HG03520 (cell line): ENCODE results near the gene TMEM163.
"Not testable (repeated sequence)": the region's sequence is repeated elsewhere in the genome, so short reads cannot be mapped to it uniquely, and the experiment has no call there.

ENCODE experiments used
- ATAC-seq: cut with Tn5 transposase; IDR thresholded peaks from one replicate; pipeline ENCODE4 v1.9.1; 2021; ENCODE audit warnings: mild to moderate bottlenecking, moderate library complexity; ENCODE audit not compliant: unreplicated experiment

The TMEM163 gene

DNA sequence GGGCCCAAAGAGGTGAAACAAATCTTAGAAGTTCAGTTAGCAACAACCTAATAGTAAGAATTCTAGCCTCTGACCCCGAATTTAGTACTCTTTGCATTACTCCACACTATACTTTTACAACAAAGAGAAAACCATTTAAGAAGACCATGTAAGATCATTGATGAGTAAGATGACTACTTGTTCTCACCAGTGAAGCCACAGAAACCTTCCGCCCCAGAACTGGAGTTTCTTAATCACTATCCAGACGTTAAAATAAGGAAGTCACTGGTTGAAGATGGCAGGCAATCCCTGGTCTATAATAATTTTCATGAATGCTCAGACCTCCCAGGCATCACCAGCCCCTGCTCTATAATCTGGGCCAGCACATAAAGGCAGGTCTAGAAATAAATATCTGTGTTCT lies 95.0 kb downstream of the TMEM163 start:
- peak; percentile 94 for ATAC-seq

DNA sequence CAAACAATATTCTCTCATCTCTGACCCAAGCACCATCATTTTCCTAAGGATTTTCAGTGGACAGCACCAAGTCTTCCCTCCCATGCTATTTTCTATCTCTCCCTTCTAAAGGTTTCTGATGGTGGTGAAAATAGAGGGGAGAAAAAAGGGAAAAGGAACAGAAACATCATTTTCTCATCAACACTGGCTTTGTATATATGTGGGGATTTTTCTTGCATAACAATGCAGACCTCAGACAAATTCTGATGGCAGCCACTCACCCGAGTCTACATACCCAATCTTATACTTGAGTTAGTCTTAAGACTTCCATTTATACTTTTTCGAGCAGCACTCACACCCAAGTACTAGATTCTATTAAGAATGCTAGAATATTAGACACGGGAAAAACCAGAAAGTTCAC lies 95.8 kb downstream of the TMEM163 start:
- ATAC-seq, result no peak

GRCh38 chr2:134621939-134622705 lies 96.7 kb downstream of the TMEM163 start:
- no peak for ATAC-seq

- no peak for ATAC-seq
Observed at GRCh38 chr2:134619250-134619649, 99.5 kb downstream of the TMEM163 start.

- ATAC-seq, result not testable (repeated sequence)
Observed at GRCh38 chr2:134615480-134615879, 103.3 kb downstream of the TMEM163 start.

DNA sequence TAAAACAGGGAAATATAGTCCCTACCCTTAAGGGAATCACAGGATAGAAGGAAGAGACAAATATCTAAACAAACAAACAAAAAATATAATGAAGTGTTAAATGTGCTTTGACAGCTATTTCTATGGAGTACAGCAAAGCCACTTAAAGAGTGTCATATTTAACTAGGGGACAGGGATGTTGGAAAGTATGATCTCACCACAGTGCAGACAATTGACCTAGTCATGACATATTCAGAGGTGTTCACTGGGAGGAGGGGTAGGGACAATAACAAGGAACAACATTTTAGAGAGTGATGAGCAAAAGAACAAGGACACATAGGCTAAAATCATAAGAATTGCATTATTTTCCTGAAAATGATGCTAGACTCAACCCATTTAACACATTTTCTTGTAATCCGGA lies 107.5 kb downstream of the TMEM163 start:
- ATAC-seq, result no peak

DNA sequence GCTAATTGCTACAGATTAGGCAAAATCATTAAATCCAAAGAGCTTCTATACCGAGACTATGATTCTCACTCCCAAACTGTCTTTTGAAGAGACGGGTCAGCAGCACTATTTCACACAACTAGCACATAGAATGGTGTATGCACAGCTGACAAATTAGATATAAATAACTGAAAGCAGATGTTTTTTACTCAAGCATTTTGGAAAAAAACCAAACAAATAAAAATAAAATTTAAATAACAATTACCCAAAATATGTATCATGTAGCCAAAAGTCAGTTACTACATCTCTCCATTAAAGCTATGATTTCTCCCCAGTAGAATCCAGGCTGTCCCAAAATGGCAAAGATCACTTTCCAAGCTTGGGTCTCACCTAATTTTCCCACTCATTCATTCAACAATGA lies 107.9 kb downstream of the TMEM163 start:
- no peak for ATAC-seq

DNA sequence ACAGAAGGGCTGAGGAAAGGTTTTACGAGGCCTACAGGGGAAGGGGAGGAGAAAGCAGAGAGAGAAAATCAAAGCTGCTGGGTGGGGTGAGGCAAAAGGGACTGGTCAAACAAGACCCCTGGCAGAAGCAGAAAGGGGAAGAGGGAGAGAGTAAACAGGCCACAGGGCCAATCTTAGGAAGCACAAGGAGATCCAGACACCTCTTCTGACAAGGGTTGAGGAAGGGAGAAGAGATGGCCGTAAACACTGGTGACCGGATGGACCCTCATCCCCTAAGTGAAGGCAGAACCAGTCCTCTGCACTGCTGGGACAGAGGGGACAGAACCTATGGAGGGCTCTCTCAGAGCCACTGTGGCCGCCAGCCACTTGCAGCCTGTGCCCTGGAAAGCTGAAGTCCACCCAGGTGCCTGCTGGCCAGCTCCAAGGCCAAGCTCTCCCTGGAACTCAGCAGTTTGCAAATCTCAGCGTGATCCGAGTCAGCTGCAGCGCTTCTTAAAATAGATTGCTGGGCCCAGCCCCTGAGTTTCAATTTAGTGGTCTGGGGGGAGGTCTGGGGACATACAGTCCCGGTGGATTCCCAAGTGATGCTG lies 108.8 kb downstream of the TMEM163 start:
- no peak for ATAC-seq

DNA sequence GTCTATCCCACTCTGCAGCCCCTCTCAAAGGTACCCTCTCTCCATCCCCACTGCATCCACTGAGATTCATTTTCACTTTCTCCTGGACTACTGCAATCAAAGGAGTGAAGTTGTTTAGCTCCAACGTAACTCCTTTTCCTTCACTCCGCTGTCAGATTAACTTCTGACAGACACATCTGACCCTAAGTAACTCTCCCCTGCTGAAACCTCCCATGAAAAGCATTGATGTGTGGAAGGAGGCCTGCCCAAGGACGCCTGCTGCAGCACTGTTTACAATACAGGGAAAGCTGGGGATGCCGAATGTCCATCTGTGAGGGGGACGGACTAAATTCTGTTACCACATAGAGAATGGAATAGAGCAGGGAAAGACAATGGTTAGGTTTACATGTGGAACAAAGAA lies 114.8 kb downstream of the TMEM163 start:
- ATAC-seq, result no peak

GRCh38 chr2:134602666-134603065 lies 116.1 kb downstream of the TMEM163 start:
- no peak for ATAC-seq

DNA sequence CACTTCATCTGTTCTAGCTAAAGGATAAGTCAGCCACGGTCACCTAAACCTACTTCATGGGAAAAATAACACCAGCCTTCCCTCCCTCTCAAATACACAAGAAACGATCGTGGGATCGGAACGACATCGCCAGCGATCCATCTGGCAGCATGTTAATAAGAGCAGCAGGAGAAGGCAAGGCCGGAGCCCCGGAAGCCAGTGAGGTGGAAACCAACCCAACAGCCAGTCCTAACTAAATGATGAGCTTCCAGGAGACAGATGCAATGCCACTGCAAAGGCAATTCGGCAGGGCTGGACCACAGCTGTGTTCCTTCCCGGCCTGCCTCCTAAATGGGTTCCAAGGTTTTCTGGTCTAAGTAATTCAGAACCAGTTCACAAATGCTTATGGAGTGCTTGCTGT lies 117.5 kb downstream of the TMEM163 start:
- ATAC-seq, result no peak

DNA sequence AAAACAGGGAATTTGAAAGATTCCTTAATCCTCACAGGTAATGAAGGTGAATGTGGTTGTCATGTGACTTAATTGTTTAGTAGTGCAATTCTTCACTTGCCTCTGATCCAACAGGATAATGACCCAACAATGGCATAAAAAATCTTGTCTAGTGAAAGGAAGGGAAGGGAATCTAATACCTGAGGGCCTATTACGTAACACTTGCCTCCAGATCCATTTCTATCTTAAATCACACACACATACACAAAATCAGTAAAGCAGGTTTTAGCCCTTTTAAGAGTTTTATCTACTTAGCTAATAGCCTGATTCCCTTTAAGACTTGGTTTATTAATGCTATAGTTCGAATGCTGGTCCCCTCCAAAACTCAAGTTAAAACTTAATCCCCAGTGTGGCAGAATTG lies 118.6 kb downstream of the TMEM163 start:
- no peak for ATAC-seq

DNA sequence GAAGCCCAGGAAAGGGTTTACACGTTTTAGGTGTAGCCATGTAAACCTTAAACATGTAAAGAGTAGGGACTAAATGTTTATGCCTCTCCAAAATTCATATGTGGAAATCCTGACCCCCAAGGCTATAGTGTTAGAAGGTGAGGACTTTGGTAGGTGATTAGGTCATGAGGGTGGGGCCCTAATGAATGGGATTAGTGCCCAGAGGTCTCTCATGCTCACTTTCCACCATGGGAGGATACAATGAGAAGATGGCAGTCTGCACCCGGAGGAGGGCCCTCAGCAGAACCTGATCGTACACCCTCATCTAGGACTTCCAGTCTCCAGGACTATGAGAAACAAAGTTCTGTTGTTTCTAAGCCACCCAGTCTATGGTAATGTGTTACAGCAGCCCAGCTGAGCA lies 119.6 kb downstream of the TMEM163 start:
- no peak for ATAC-seq

GRCh38 chr2:134594399-134594798 lies 124.4 kb downstream of the TMEM163 start:
- ATAC-seq, result no peak

DNA sequence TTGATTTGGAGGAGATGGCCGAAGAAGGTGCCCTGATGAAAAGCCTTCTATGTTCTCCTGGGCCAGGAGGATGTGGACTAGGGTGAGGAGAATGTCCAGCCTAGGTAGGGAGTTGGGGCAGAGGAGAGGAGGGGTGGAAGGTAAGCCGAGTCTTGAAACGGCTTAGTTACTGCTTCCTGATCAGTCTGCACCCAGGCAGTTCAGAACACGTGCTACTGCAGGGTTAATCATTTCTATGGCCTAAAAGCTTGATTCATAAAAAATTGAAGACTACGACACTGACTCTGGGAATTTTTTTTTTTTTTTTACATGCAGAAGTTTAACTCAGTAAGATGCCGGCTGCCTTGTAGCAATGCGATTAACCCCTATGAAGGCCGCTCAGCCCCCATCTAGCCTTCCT lies 125.3 kb downstream of the TMEM163 start:
- ATAC-seq, result no peak

DNA sequence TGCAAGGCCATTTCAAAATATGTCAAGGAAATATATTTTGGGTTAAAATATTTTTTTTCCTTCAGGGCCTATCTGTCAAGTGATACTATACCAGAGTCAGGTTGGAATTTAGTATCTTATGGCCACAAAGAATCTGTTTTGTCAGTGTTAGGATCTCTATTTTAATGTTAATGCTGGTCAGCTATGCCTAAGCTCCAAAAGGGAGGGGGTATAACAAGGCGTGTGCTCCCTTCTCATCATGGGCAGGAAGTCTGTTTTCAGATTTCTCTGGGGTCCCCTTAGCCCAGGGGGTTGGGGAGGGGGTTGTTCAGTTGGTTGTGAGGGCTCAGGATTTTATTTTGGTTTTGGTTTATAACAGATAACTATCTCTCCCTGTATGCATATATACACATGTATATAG lies 126.4 kb downstream of the TMEM163 start:
- ATAC-seq, result no peak

DNA sequence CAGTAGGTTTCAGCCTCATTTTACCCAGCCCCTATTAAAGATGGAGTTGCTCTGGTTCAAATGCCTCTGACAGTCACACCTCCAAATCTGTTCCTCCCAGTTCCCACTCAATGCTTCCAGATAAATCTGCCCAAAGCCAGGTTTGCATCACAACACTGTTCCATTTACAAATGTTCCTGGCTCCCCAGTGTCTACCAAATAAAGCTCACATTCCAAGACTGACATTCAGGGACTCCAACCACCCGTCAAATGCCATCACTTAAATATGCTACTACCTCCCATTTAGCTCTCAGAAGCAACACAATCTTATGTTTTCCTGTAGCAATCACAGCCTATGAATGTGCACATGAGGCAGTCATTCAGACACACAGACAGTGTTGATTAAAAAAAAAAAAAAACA lies 127.3 kb downstream of the TMEM163 start:
- ATAC-seq, result no peak

- no peak for ATAC-seq
Observed at GRCh38 chr2:134590679-134591078, 128.1 kb downstream of the TMEM163 start.

GRCh38 chr2:134589171-134590083 lies 129.4 kb downstream of the TMEM163 start:
- ATAC-seq, result not testable (repeated sequence)

GRCh38 chr2:134588556-134588955 lies 130.2 kb downstream of the TMEM163 start:
- no peak for ATAC-seq

- ATAC-seq, result no peak
Observed at GRCh38 chr2:134586326-134586965, 132.4 kb downstream of the TMEM163 start.
